Measurements from ENCODE around the gene RYR2.

GRCh38 chr1:237320890-237321289 lies 278.9 kb downstream of the RYR2 start:
- TF ChIP-seq POLR2A (IDR thresholded peaks at IDR 0.05) (no peak), CTCF (IDR thresholded peaks at IDR 0.05) (no peak)
